Femur (tissue), 1 donor: ENCODE measurements around the gene NFATC1.

Experiments used
- DNase-seq: peaks from one replicate; pipeline ENCODE4 v3.0.0-alpha.2; 2017

The NFATC1 gene

DNA sequence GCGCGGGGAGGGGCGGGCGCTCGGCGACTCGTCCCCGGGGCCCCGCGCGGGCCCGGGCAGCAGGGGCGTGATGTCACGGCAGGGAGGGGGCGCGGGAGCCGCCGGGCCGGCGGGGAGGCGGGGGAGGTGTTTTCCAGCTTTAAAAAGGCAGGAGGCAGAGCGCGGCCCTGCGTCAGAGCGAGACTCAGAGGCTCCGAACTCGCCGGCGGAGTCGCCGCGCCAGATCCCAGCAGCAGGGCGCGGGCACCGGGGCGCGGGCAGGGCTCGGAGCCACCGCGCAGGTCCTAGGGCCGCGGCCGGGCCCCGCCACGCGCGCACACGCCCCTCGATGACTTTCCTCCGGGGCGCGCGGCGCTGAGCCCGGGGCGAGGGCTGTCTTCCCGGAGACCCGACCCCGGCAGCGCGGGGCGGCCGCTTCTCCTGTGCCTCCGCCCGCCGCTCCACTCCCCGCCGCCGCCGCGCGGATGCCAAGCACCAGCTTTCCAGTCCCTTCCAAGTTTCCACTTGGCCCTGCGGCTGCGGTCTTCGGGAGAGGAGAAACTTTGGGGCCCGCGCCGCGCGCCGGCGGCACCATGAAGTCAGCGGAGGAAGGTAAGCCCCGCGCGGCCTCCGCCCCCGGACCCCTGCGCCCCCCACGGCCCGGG is at the start of gene NFATC1:
TSS of gene NFATC1 (plus strand) at position 170 of the 644 bp plus-strand sequence. CDS start at position 465, 295 bp downstream.
- DNase-seq: peak; percentile 93

DNA sequence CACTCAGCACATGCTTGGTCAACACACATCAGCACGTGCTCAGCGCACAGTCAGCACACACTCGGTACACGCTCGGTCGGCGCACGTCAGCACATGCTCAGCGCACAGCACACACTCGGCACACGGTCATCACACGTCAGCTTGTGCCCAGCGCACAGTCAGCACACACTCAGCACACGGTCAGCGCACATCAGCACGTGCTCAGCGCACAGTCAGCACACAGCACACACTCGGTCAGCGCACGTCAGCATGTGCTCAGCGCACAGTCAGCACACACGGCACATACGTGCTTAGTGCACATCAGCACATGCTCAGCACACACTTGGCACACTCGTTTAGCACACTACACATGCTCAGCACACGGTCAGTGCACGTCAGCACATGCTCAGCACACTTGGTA is 49.7 kb upstream of the NFATC1 start:
- no peak for DNase-seq

DNA sequence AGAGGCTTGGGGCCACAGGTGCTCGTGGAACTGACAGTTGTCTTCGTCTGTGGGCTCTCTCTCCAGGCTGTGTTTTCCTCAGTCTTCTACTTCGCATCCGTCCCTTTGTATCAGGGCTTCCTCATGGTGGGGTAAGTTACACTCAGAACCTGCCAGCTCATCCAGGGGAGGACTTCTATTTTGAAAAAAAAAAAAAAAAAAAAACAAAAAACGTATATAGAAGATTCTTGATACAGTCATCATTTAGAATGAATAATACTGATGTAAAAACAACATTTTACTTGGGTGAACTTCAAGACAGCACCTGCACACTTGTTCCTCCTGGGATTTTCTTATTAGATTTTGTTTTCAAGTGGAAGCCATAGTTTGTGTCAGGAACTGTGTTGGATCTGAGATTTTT is 47.7 kb upstream of the NFATC1 start:
- DNase-seq: no peak

DNA sequence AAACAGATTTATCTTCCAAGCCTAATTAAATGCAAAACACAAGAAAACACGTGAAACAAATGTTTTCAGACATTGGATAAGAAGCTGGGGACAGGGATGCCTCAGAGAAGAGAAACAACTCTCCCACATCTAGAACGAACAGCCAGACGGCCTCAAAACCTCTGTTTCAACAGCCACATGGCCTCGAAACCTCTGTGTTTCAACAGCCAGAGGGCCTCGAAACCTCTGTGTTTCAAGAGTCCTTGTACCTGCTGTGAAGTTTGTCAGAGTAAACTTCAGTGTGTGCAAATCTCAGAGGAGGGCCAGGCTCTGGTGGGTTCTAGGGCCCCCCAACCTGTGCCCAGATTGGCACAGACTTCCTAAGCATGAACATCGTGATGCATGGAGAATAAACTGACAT is 43.3 kb upstream of the NFATC1 start:
- DNase-seq: no peak

DNA sequence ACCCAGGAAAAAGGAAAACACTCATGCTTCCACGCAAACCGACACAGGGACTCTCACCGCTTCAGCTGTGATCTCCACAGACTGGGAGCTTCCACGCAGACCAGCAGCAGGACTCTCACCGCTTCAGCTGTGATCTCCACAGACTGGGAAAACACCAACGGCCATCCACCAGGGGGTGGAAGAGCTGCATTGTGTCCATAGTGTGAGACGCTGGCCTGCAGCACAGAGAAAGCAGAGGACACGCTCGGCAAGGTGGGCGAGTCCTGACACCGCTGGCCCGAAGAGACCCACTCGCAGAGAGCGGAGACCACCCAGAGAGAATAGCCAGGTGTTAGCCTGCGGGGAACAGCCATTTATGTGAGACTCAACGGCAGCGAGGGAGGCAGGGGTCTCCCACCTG is 42.5 kb upstream of the NFATC1 start:
- no peak for DNase-seq

DNA sequence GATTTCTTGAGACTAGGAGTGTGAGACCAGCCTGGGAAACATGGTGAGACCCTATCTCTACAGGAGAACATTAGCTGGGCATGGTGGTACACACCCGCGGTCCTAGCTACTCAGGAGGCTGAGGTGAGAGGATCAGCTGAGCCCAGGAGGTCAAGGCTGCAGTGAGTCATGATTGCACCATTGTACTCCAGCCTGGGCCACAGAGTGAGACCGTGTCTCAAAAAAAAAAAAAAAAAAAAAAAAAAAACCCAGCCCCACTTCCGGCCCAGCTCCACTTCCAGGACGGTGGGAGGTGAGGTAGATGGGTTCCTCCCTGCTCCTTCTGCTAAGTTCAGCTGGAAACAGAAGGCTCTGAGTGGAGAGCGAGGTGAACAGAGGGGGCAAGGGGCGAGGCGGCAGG is 41.4 kb upstream of the NFATC1 start:
- DNase-seq: no peak

DNA sequence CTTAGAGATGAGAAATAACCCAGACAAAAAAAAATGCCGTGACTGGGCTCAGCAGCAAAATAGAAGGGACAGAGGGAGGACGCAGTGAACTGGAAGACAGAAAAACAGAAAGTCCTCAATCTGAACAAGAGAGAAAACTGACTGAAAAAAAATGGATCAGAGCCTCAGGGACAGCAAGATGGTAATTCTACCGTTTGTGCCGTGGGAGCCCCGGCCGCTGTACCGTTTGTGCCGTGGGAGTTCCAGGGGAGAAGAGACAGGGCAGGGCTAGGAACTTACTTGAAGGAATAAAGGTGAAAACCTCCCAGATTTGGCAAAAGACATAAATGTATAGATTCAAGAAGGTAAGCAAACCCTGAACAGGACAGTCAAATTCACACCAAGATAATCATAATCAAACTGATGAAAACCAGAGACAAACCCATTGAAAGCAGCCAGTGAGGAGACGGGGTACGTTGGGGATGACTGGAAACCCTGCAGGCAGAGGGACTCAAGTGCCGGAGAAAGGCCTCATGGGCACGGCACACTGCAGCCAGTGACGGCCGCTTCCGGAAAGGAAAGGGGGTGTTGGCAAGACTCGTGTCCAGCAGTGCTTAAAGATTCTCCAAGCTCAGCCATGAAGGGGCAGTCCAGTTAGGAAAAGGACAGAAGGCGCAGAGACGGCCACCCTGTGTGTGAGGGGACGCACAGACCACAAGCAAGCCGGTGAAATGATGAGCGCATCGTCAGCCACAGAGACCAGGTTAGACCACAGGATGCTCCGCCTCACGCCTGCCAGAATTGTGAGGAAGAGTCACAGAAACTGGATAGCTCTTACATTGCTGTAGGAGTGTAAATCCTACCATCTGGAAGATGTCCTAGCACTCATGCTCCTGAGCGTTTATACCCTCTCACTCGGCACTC is 40.0 kb upstream of the NFATC1 start:
- DNase-seq: no peak

DNA sequence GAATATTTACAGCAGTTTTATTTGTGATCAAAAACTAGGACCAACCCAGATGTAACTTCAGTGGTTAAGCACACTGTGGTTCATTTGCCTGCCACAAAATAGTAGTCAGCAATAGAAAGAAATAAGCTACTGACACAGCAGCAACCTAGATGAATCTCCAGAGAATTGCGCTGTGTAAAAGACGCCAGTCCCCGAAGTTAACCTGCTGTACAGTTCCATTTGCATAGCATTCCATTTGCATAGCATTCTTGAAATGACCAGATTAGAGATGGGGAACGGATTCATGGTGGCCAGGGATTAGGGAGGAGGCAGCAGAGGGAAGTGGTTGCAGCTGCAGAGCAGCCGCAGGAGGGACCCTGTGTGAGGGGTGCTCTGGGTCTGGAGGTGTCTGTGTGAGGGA is 39.3 kb upstream of the NFATC1 start:
- no peak for DNase-seq

DNA sequence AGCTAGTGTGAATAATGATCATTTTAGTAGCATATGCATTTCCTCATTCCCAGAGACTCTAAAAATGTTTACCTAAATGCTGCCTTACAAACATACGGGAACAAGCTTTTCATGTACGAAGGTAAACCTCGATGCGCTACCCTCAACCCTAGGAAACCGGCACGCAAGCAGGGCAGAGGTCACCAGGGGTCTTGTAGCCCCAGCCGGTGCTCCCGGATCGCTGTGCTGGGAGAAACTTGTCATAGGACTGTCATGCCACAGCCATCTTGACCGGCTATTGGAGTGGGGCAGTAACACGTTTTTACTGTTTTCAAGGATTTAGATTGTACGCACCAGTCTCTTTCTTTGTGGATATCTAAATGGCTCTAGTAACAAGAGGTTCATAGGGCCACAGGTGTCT is 34.8 kb upstream of the NFATC1 start:
- DNase-seq: no peak

DNA sequence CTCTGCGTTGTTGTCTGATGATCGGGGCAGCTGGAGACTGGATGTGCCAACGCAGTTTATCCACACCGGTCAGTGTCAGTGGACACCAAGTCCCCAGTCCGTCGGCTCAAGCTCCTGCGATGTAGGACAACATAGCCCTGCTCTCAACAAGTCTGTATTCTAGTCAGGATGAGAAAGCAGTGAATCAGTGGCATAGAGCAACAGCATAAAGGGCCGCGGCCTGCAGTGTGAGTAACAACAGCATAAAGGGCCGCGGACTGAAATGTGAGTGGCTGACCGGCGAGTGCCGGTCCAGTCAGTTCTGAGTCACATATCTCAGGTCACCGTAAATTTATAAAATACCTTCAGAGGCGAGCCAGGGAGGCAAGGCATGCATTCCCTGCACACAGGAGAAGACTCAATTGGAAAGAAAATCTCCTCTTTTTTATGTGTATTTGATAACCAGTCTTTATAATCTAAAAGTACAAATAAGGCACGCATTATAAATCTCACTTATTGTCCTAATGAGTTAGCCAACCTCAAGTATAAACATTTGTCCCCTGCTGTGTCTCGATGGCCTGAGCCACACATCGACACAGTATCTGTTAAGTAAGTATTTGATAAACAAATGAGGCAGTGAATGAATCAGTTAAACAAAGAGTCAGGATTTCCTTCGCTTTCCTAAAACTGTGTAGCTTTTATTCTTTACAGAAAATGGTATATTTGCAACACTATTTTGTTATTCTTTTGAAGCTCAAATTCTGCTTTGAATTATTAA is 33.8 kb upstream of the NFATC1 start:
- DNase-seq: no peak

DNA sequence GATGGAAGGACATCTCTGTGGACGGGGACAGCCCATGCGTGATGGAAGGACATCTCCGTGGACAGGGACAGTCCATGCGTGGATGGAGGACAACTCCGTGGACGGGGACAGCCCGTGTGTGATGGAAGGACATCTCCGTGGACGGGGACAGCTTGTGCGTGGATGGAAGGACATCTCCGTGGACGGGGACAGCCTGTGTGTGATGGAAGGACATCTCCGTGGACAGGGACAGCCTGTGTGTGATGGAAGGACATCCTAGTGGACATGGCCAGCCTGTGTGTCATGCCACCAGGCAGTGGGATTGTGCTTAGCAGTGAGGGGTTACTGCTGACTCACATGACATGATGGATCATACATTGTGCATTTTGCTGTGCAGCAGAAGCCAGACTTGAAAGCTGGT is 30.0 kb upstream of the NFATC1 start:
- DNase-seq: no peak

DNA sequence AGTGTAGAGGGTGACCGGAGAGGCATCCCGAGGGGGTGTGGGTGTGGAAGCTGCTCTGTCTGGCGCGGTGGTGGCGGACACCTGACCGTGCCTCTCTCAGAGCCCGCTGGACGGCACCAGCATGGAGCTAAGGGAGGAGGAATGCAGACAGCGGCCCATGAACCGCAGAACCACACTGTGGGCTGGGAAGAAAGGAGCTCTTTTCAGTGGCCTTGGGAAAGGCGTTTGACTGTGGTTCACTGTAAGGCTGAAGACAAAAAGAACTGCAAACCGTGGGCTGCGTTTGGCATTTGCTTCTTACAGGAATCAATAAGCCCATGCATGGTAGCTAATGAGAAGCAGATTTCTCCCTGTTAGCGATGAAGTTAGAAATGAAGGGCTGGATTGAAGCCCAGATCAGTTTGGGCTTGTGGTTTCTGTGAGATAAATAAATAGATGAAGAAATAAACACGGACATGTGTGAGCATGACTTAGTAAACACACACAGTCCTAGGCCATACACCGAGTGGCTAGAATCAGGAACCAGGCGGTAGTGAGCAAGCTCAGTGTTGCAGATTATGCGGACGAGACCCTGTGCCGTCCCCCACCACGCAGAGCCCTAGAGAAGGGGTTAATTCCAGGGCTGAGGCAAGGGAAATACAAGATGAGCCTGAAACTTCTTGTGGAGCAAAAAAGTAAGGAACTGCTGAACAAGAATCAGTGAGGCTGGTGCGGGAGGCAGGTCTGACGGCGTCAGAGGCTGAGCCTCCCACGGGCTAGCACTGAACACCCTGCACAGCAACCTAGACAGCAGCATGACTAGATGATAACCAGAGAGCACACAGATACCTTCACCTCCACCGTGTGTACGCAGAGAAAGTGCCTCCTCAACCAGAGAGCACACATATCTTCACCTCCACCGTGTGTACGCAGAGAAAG is 29.3 kb upstream of the NFATC1 start:
- DNase-seq: peak; percentile 49

DNA sequence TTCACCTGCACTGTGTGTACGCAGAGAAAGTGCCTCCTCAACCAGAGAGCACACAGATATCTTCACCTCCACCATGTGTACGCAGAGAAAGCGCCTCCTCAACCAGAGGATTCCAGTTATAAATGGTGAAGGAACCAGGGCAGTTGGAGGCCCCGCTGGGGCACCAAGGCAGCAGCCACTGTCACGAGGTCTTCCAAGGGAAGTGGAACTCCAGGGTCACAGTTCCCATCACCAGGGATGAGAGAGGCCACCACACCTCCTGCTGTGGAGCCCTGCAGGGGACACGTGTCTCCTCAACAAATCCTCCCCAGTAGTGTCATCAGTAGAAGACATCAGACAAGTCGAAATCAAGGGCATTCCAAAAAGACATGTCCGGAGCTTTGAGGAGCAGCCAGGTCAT is 28.2 kb upstream of the NFATC1 start:
- DNase-seq: no peak

DNA sequence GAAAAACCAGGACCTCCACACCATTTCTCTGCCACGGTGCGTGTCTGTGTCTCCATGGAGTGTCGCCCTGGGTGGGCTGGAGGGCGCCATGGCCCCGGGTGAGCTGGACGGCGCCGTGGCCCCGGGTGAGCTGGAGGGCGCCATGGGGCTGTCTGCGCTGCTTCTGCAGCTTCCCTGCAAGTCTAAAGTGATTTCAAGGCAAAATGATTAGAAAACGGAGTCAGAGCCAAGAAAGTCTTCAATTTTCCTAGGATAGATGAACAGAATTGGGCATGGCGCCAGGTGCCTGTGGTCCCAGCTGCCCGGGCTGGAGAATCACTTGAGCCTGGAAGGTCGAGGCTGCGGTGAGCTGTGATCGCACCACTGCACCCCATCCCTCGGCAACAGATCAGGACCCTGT is 27.7 kb upstream of the NFATC1 start:
- no peak for DNase-seq

DNA sequence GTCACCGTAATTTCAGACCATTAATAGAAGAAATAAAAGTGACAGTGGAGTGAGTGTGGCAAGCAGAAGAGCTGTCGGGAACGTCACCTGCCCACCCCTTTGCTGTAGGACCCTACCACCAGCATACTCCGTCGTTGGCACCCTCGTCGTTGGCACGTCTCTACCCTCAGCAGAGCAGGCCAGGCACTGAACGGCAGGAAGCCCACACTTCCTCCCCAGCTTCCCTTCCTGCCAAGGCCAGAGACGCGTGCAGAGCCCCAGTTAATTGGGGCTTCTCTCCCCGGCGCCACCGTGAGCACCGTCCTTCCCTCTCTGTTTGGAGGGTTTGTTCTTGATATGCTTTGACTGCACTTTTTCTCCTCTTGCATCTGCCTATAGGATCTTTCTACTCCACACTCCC is 27.0 kb upstream of the NFATC1 start:
- no peak for DNase-seq

DNA sequence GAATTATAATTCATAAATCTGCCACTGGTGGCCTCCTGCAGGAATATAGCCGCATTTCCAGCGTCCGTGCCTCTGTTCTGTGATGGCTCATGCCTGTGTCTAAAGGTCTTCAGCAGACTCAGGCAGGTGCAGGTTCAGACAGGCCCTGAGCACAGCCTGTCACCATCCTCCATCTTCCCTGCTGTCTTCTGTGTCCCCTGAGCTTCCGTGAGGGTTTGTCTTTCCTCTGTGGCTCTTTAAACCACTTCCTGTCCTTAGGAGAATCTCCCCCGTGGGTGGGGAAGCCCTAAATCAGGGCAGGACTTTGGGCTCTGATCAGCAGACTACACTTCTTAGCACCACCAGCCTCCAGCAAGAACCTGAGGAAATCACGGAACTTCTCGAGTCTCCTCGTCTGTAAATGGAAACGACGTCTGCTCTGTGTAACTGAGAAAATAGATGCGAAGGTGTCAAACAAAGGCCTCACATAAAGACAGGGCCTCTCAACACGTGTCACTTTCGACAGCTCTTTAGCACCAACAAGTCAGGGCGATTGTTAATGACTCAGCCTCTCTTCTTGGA is 24.1 kb upstream of the NFATC1 start:
- DNase-seq: no peak

DNA sequence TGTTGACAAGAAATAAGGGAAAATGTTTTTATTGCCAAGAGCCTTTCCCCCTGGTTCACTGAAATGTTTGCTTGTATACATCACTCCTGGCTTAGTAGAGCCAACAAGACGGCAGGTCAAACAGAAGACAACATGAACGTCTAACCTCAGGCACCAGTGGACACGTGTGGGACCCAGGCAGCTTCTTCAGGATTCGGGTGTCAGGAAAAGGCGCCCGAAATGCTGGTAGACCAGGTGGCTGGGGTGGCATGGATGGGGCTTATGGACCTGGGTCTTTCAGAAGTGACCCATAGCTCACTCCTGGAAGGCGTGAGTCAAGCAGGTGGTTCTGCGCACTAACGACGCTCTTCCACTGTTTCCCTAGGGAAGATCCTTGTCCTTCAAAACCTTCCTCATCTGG is 23.3 kb upstream of the NFATC1 start:
- no peak for DNase-seq

DNA sequence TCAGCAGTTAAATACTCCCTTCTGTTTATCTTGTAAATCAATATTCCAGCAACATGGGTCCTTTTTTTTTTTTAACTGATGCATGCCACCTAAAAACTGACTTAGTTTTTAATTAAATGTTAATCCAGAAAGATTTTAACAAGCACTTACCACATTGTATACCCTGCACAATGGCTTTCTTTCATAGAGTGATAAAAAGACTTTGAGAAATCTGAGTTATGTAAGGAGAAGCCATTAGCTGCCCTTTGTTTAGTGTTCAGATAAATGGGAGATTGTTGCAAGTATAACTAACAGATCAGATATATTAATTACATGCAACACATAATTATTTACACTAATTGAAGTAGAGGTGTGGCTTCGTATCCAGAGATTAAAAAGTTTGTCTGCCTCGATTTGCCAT is 22.7 kb upstream of the NFATC1 start:
- DNase-seq: no peak

DNA sequence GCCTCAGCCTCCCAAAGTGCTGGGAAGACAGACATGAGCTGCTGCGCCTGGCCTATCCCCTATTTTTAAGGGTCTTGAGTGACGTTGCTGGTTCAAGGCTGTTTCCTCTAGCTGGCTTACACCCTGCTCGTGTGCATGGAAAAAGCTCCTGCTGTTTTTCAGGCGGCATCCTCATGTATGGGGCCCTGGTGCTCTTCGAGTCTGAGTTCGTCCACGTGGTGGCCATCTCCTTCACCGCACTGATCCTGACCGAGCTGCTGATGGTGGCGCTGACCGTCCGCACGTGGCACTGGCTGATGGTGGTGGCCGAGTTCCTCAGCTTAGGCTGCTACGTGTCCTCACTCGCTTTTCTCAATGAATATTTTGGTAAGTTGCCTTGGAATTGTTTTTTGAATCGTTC is 22.0 kb upstream of the NFATC1 start:
- no peak for DNase-seq

DNA sequence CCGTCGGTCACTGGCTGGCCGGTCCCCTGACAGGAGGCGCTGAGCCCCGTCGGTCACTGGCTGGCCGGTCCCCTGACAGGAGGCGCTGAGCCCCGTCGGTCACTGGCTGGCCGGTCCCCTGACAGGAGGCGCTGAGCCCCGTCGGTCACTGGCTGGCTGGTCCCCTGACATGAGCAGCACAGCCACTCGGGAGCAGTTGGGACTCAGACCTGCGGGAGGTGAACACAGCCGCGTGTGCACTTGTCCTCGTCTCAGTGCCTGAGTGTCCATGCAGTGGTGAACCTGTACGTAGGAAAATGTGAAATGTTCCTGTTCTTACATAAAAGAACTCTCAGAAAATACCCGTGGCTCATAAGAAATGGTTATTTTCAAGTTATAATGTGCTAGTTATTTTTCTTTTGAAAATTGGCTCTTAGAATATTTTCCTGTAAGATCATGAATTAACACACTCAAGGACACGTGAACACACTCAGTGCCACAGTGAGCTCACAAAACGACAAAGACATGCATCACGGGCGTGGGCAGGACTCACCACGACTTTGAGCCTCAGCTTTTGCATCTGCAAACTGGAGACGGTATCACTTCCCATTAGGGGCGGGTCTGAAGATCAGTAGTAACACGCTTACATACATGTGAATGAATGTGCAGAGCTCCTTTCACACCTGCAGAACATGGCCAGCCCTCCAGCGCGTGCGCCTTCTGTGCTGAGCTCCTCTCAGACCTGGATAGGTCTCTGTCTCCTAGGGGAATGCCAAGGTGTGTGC is 21.1 kb upstream of the NFATC1 start:
- DNase-seq: no peak

DNA sequence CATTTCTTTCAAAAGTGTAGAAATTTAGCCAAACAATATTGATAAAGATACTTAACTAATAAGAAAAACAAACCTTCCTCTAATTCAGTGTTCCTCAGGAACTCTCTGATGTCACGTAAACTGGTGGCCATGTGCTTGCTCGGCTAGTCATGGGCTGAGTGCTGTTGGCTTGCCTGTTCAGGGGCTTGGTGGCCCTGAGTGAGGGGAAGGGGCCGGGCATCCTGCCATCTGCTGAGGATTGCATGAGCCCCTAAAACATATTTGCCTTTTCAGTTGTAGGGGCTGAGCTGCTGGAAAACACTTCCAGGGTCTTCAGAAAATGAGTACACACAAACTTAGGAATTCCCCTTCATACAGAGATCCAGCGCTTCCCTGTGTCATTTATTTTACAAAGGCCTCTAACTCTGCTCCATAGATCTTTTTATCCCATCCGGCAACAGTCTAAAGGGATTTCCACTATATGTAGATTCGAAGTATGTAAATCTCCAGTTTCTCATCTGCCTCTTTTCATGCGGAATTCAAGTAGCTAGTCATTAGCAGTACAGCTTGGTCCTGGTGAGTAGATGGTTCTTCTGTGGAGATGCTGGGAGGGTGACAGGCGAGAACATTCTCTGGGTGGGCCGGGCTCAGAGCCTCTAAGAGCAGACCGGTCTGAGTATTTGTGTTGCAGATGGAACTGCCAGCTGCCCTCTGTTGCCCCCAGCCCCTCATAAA is 20.1 kb upstream of the NFATC1 start:
- no peak for DNase-seq
